Aorta (tissue), 5 donors: Measurements from ENCODE around the gene FGF11. TPM values are rescaled to one million over a fixed set of nuclear protein-coding genes. Genes with fewer than 3 reads are reported as not detected.
"Not testable (repeated sequence)": the region's sequence is repeated elsewhere in the genome, so short reads cannot be mapped to it uniquely, and the experiment has no call there.

Experiments
- ATAC-seq: fragments of 200-7000 bp; cut with Tn5 transposase; one replicate; pipeline ENCODE4 v1.9.1; 2022; ENCODE audit warnings: moderate library complexity; ENCODE audit not compliant: low FRiP score
- DNase-seq, 2 donors: peaks; one replicate each; pipeline ENCODE4 v3.0.0-alpha.2; 2020
- H3K27ac ChIP-seq, 2 donors: one replicate each; pipeline ENCODE4 v1.5.1; 2013; ENCODE audit warnings: low read length in 2 of 2, mild to moderate bottlenecking in 2 of 2, moderate library complexity in 2 of 2, control low read depth in 1 of 2, inconsistent platforms in 1 of 2, low read depth in 1 of 2
- H3K27me3 ChIP-seq, 2 donors: one replicate each; pipeline ENCODE4 v1.6.1; 2013; ENCODE audit warnings: control low read depth in 1 of 2, low read length in 1 of 2, mild to moderate bottlenecking in 1 of 2, moderate library complexity in 1 of 2; ENCODE audit not compliant: insufficient read depth in 2 of 2, control insufficient read depth in 1 of 2
- H3K36me3 ChIP-seq, 2 donors: one replicate each; pipeline ENCODE4 v1.6.1; 2013; ENCODE audit warnings: control low read depth in 1 of 2, low read length in 1 of 2, mild to moderate bottlenecking in 1 of 2; ENCODE audit not compliant: insufficient read depth in 2 of 2, control insufficient read depth in 1 of 2
- H3K4me1 ChIP-seq, 2 donors: one replicate each; pipeline ENCODE4 v1.6.1; 2013; ENCODE audit warnings: low read length in 2 of 2, control low read depth in 1 of 2, mild to moderate bottlenecking in 1 of 2, moderate library complexity in 1 of 2; ENCODE audit not compliant: insufficient read depth in 2 of 2, control insufficient read depth in 1 of 2
- H3K4me3 ChIP-seq, 2 donors: one replicate each; pipeline ENCODE4 v1.5.1; 2013; ENCODE audit warnings: low read length in 2 of 2, control low read depth in 1 of 2, mild to moderate bottlenecking in 1 of 2
- H3K9me3 ChIP-seq: one replicate; pipeline ENCODE4 v1.6.1; 2013; ENCODE audit warnings: mild to moderate bottlenecking, low read length; ENCODE audit not compliant: control insufficient read depth
- whole genome bisulfite sequencing, 2 donors: extraction: QIAGEN DNeasy Blood & Tissue Kit; methylation state at CpG; one replicate each; pipeline ENCODE4 v1.1.7; 2013; 5-methylcytosine and 5-hydroxymethylcytosine counted together
- intact Hi-C, 2 donors: fragments of 100-400 bp; cut with DNase I; formaldehyde crosslinking; loops; one replicate each; pipeline versions ENCODE4 v1.14.2 to v1.15.0; 2022
- polyA plus RNA-seq, 2 donors: library from polyadenylated mRNA; stranded (reverse); fragments of 200-250 nt; gene quantifications; one replicate each; pipeline ENCODE4 v1.2.3, GENCODE V29; 2013
- total RNA-seq, 2 donors: library from RNA; stranded (reverse); fragmentation: NEBNext Ultra II Directional; extraction: Animal tissue kit (Norgen Biotek cat#: 25700); gene quantifications; one replicate each; pipeline ENCODE4 v1.2.1, GENCODE V29; 2021
- donor health status: healthy with polysubstance abuse.
- donor health status: Bipolar disorder and iron deficiency.
- donor health status: DM: no; HTN: no; CAD: no.
- donor health status: DM: no; HTN: no; CAD: no.
- donor health status: DM: yes; HTN: yes; CAD: no.

FGF11 gene
- total and polyA plus RNA-seq, 4 donors: 0.54 to 8.0 (median 1.2) TPM; not detected in 1

GRCh38 chr17:7468804-7469389 lies 29.6 kb downstream of the FGF11 start:
- H3K4me1 ChIP-seq: no peaks in the 10 kb centered on the region
- ATAC-seq: no peak
- H3K27me3 ChIP-seq: no peaks in the 10 kb centered on the region
- intact Hi-C loops: no loop called here
- H3K36me3 ChIP-seq: peaks cover 0 to 2% of the 10 kb centered on the region in 2 donors
- WGBS, 2 donors: 61 to 66% methylated on average over 12 of the region's 12 CpGs
- DNase-seq: no peak
- no peak overlapping the region for H3K27ac ChIP-seq
- H3K4me3 ChIP-seq: no peak overlapping the region
- H3K9me3 ChIP-seq: no peaks in the 10 kb centered on the region

GRCh38 chr17:7469843-7470242 lies 30.5 kb downstream of the FGF11 start:
- H3K36me3 ChIP-seq, H3K4me1 ChIP-seq, H3K4me3 ChIP-seq, H3K9me3 ChIP-seq, H3K27me3 ChIP-seq, H3K27ac ChIP-seq, DNase-seq, ATAC-seq: not testable (repeated sequence)
- intact Hi-C loops: loop anchor here in 1 of 2 donors (10.0 kb wide), 1 partner anchor 115 kb away; the partner anchor contains the start of genes KCTD11 and TMEM95
- 95% methylated on average over 12 of the region's 12 CpGs for WGBS, 2 donors

- not testable (repeated sequence) for H3K4me3 ChIP-seq, H3K27ac ChIP-seq, H3K9me3 ChIP-seq, H3K27me3 ChIP-seq, H3K36me3 ChIP-seq, DNase-seq, ATAC-seq, H3K4me1 ChIP-seq
- 46 to 53% methylated on average over 8 of the region's 8 CpGs for WGBS, 2 donors
- intact Hi-C loops: loop anchor here in 1 of 2 donors (10.0 kb wide), 1 partner anchor 116 kb away; the partner anchor contains the start of genes KCTD11 and TMEM95
Observed at GRCh38 chr17:7470457-7470973, 31.2 kb downstream of the FGF11 start.

- no peak for ATAC-seq
- intact Hi-C loops: loop anchor here in 1 of 2 donors (10.0 kb wide), 1 partner anchor 117 kb away; the partner anchor contains the start of genes KCTD11 and TMEM95
- no peaks in the 10 kb centered on the region for H3K9me3 ChIP-seq
- no peak overlapping the region for H3K27ac ChIP-seq
- no peaks in the 10 kb centered on the region for H3K36me3 ChIP-seq
- H3K27me3 ChIP-seq: no peaks in the 10 kb centered on the region
- DNase-seq: no peak
- 83 to 86% methylated on average over 2 of the region's 2 CpGs for WGBS, 2 donors
- no peak overlapping the region for H3K4me3 ChIP-seq
- no peaks in the 10 kb centered on the region for H3K4me1 ChIP-seq
Observed at GRCh38 chr17:7471729-7472128, 32.4 kb downstream of the FGF11 start.

- DNase-seq, H3K4me3 ChIP-seq, ATAC-seq, H3K27ac ChIP-seq, H3K36me3 ChIP-seq, H3K9me3 ChIP-seq, H3K27me3 ChIP-seq, H3K4me1 ChIP-seq: not testable (repeated sequence)
- intact Hi-C loops: loop anchor here in 1 of 2 donors (10.0 kb wide), 1 partner anchor 120 kb away; the partner anchor contains the start of genes KCTD11 and TMEM95
- 93% methylated on average over 8 of the region's 8 CpGs for WGBS, 2 donors
Observed at GRCh38 chr17:7474767-7475166, 35.5 kb downstream of the FGF11 start.

GRCh38 chr17:7475764-7476422 lies 36.6 kb downstream of the FGF11 start:
- no peaks in the 10 kb centered on the region for H3K9me3 ChIP-seq
- H3K36me3 ChIP-seq: no peaks in the 10 kb centered on the region
- H3K27me3 ChIP-seq: no peaks in the 10 kb centered on the region
- WGBS, 2 donors: 56 to 58% methylated on average over 15 of the region's 15 CpGs
- H3K4me1 ChIP-seq: no peaks in the 10 kb centered on the region
- ATAC-seq (peak; percentile 51), DNase-seq (peak in 1 of 2 donors; percentile 70)
- no peak overlapping the region for H3K27ac ChIP-seq
- no peak overlapping the region for H3K4me3 ChIP-seq
- intact Hi-C loops: loop anchor here in 1 of 2 donors (10.0 kb wide), 1 partner anchor 121 kb away; the partner anchor contains the start of genes KCTD11 and TMEM95

GRCh38 chr17:7476494-7476893 lies 37.2 kb downstream of the FGF11 start:
- Histone ChIP-seq H3K4me1 (no peaks in the 10 kb centered on the region), H3K9me3 (no peaks in the 10 kb centered on the region), H3K27ac (peak overlapping the region in 1 of 2 donors; percentile 19), H3K27me3 (no peaks in the 10 kb centered on the region), H3K4me3 (no peak overlapping the region), H3K36me3 (no peaks in the 10 kb centered on the region)
- DNase-seq: no peak
- intact Hi-C loops: loop anchor here in 1 of 2 donors (10.0 kb wide), 1 partner anchor 122 kb away; the partner anchor contains the start of genes KCTD11 and TMEM95
- 18 to 24% methylated on average over 3 of the region's 3 CpGs for WGBS, 2 donors
- no peak for ATAC-seq

- DNase-seq: no peak
- Histone ChIP-seq H3K36me3 (no peaks in the 10 kb centered on the region), H3K4me1 (no peaks in the 10 kb centered on the region), H3K27me3 (no peaks in the 10 kb centered on the region), H3K4me3 (no peak overlapping the region), H3K9me3 (no peaks in the 10 kb centered on the region), H3K27ac (peak overlapping the region in 1 of 2 donors; percentile 19)
- WGBS, 2 donors: 70 to 82% methylated on average over 5 of the region's 5 CpGs
- no peak for ATAC-seq
- intact Hi-C loops: loop anchor here in 1 of 2 donors (10.0 kb wide), 1 partner anchor 122 kb away; the partner anchor contains the start of genes KCTD11 and TMEM95
Observed at GRCh38 chr17:7476951-7477350, 37.6 kb downstream of the FGF11 start.
